GM18505 (cell line): ENCODE results near the gene GP2.
"Not testable (repeated sequence)": the region's sequence is repeated elsewhere in the genome, so short reads cannot be mapped to it uniquely, and the experiment has no call there.

ENCODE experiments used
- ATAC-seq: cut with Tn5 transposase; IDR thresholded peaks from one replicate; pipeline ENCODE4 v1.9.1; 2021; ENCODE audit not compliant: unreplicated experiment
- POLR2A ChIP-seq: IDR thresholded peaks from 4 replicates; pipeline ENCODE4 v1.6.1; 2011; ENCODE audit warnings: borderline replicate concordance; ENCODE audit not compliant: insufficient read depth, insufficient read length; ENCODE audit errors: extremely low read depth

Gene GP2

GRCh38 chr16:20318006-20318405 is 9.3 kb downstream of the GP2 start:
- no peak for ATAC-seq
- no peak for TF ChIP-seq POLR2A

DNA sequence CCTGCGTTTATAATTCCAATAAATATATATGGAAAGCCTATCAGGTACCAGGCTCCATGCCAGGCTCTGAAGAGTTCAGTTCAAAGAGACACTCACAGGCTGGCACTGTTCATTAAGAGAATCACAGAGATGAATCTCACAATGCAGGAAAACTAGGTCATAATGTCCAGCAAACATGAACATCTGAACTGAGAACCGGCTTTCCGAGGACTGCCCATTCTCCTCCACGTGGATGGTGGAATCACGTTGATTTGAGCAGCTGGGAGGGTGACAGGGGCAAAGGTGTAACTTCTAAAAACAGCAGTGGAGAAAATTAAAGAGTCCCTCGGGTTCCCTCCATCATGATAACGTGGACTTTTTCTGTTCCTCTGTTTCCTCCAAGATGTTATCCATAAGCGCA is 10.2 kb downstream of the GP2 start:
- no peak for ATAC-seq

GRCh38 chr16:20316715-20317114 is 10.6 kb downstream of the GP2 start:
- ATAC-seq, result no peak
- no peak for TF ChIP-seq POLR2A

More for the DNA sequence above, 10.2 kb downstream of the GP2 start:
- TF ChIP-seq POLR2A, result no peak

DNA sequence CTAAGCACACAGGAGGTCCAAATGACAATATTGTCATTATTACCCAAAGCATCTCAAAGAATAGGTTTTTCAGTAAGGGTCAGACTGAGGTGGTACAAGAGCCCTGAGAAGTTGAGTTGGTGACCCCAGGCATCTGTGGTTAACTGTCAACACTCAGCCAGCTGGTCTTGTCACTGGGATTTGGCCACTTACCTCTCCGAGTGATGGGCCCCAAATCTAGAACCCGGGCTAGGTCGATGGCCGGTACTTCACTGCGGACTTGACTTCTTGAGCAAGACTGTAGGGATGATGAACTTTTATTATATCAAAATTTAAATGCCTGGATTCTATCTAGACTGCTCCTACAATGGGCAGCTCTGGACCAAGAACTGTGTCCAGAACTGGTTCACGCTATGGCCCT is 11.5 kb downstream of the GP2 start:
- no peak for TF ChIP-seq POLR2A
- ATAC-seq, result no peak

DNA sequence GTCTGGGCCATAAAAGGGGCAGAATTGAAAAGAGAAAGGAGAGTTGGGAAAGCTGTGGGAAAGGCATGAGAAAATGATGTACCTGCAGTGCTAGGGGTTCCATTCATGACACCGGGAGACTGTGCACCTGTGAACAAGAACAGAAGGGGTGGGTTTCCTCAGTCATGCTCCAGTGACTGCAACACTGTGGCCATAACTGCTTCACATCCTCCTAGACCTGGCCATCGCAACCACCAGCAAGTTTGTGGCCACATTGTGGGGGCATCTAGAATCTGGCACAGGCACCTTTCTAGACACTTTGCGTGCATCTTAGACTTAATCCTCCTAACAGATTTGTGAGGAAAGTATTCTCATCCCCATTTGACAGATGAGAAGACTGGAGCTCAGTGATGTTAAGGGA is 12.7 kb downstream of the GP2 start:
- no peak for TF ChIP-seq POLR2A
- no peak for ATAC-seq

- no peak for TF ChIP-seq POLR2A
- no peak for ATAC-seq
Measured at GRCh38 chr16:20313741-20314140, 13.6 kb downstream of the GP2 start.

DNA sequence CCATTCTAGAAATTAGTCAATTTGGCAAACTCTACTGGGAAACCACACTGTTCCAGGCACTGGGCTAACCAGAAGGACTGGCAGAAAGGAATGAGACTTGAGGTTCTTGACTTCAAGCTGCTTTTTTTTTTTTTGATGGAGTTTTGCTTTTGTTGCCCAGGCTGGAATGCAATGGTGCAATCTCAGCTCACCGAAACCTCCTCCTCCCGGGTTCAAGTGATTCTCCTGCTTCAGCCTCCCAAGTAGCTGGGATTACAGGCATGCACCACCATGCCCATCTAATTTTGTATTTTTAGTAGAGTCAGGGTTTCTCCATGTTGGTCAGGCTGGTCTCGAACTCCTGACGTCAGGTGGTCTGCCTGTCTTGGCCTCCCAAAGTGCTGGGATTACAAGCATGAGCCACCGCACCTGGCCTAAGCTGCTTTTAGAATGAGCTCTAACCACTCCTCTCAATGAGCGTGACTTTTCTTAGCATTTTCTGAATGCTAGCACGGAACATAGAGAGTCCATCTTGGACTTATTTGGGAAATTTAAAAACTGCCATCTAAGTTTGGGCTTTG is 14.7 kb downstream of the GP2 start:
- not testable (repeated sequence) for ATAC-seq

DNA sequence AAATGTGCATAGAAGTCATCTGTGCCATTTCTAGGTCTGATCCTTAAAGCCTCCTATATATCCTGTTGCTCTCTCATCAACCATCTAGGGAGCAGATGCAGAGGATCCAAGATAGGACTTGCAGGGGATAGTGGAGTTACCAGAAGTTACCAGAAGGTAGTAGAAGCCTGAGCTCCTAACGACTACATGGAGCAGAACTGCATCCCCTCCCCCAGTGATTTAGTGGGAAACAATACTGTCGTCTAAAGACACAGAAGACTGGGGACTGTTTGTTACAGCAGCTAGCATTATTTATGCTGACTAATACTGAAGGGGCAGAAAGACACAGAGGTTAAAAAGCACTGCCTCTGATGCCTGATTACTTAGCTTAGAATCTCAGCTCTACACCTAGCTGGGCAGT is 15.8 kb downstream of the GP2 start:
- no peak for TF ChIP-seq POLR2A
- ATAC-seq, result no peak

GRCh38 chr16:20310421-20311395 is 16.6 kb downstream of the GP2 start:
- TF ChIP-seq POLR2A, result no peak
- ATAC-seq, result no peak

GRCh38 chr16:20309786-20310185 is 17.5 kb downstream of the GP2 start:
- TF ChIP-seq POLR2A, result no peak
- ATAC-seq, result no peak

- no peak for ATAC-seq
- no peak for TF ChIP-seq POLR2A
Measured at GRCh38 chr16:20308801-20309590, 18.3 kb downstream of the GP2 start.

- no peak for TF ChIP-seq POLR2A
- ATAC-seq, result no peak
Measured at GRCh38 chr16:20308266-20308665, 19.0 kb downstream of the GP2 start.

DNA sequence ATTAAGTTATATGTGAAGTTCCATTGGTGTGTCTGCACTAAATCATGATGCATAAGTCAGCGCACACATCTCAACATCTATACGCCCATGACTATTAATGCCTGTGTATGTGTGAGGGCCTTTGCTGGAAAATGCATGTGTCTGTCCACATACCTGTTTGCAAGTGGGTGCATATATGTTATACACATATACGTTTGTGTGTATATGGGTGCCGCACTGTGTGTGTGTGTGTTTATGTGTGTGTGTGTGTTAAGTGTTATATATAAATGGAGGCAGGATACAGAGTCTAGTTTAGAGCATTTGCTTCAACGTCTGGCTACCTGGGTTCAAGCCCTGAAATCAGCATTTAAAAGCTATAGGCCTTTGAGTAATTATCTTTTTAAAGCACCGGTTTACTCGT is 19.5 kb downstream of the GP2 start:
- ATAC-seq, result no peak
- no peak for TF ChIP-seq POLR2A

GRCh38 chr16:20307240-20307671 is 20.1 kb downstream of the GP2 start:
- no peak for ATAC-seq

GRCh38 chr16:20306401-20306800 is 20.9 kb downstream of the GP2 start:
- no peak for TF ChIP-seq POLR2A
- ATAC-seq, result no peak

More at GRCh38 chr16:20307240-20307671, 20.1 kb downstream of the GP2 start:
- no peak for TF ChIP-seq POLR2A
